Hematopoietic multipotent progenitor cell (in vitro differentiated cells): Measurements from ENCODE around the gene HOXA7. TPM values are rescaled to one million over a fixed set of nuclear protein-coding genes. Genes with fewer than 3 reads are reported as not detected.

Experiments
- DNase-seq, 3 donors: peaks; one replicate each; pipeline ENCODE4 v3.0.0-alpha.2; 2011 to 2015; ENCODE audit warnings: low read depth in 2 of 3, low spot score in 2 of 3
- total RNA-seq: library from RNA; depleted of rRNA; stranded (reverse); fragments of >200 nt; gene quantifications from one replicate; pipeline ENCODE4 v1.2.3, GENCODE V29; 2012

Gene HOXA7
- total RNA-seq, 1 donor: 13.2 TPM

DNA sequence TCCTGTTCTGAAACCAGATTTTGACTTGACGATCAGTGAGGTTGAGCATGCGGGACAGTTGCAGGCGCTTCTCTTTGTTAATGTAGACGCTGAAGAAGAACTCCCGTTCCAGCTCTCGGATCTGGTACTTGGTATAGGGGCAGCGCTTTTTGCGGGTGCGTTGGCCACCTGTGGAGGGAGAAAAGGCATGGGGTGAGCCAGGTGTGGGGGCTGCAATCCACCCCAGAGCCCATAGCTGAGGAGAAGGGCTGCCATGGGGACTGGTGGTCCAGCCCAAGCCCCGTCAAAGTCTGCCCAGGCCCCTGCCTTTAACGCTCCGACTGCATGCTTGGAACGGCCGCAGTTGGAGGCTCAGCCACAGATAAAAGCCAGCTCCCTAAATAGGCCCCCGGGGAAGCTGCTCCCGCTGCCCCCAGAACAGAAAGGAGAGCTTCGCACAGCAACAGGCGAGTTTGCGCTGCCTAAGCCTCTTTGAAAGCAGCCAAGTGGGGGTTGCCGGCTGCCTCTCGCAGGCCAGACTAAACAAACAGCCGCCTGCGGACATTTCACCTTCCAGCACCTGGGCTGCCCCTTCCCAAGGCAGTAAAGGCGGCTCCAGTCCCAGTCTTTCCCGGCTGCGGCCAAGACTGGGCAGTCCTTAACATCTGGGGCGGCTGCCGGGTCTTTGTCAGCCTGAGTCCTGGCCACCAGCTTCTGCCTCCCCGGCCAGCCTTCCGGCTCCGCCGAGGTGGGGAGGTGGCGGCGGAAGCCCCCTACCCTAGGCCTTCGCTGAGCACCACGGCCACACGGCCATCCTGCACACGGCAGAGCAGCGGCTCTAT lies 26.6 kb upstream of the HOXA7 start:
- DNase-seq: peak in 1 of 3 donors; percentile 20

- no peak for DNase-seq
Measured at GRCh38 chr7:27182285-27182841, 25.9 kb upstream of the HOXA7 start.

DNA sequence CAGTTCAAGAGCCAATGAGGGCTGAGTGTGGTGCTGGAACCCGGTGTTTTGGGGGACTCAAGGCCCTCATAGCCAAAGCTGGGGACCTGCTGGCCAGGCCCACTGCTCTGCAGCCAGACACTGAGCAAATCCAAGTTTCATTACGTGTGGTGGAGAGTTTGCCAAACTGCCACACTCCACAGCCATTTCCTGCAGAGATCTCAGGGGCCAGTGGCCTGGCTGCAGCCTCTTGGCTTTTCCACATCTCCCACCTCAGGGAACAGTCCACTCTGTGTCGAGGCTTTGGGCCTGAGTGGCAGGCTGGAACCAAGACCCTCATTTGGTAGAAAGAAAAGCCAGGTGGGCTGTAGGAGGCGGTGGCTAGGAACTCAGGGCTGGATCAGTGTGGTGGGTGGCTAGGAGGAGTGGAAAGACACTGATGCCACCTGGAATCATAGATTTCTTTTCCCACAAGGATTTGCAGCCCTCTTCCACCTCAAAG lies 25.4 kb upstream of the HOXA7 start:
- DNase-seq: no peak

DNA sequence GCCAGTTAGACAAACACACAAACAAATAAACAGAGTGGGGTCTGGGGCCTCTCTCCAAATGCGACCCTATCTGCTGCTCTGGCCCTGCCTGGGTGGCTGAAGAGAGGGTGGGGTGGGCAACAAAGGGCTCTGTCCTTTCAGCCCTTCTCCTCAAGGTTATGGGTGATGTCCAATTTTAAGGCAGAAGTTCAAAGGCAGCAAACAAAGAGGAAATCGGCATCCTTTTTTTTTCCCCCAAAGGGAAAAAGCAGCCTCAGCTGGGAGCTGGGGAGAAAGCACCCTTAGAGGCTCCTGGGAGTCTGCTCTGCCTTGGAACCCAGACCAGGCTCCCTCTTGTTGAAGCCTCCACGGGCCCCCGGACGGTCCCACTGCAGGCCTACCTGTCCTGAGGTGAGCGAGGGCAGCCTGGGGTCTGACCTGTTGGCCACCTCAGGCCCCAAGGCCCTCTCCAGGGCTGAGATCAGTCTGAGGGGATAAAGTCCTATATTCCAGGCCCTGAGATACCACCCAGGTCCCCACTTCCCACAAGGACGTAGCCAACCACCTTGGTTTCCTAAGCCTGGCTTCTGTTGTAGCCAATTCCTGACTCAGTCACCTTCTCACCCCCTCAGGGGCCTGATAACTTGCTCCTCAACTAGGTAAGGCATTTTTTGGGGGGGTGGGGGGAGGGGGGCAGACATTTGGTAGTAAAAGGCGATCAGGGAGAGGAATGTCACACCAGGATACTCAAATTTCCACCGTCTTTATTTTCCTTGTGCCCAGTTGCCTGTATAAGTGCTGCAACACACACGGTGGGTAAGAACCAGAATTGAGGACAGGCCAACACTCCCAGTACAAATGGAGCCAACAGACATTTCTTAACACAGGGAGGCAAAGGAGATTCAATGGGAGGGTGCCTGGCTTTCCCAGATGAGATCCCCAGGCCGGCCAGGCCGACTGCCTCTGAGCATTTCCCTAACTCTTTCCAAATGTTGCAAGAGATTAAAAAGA lies 24.3 kb upstream of the HOXA7 start:
- DNase-seq: no peak

DNA sequence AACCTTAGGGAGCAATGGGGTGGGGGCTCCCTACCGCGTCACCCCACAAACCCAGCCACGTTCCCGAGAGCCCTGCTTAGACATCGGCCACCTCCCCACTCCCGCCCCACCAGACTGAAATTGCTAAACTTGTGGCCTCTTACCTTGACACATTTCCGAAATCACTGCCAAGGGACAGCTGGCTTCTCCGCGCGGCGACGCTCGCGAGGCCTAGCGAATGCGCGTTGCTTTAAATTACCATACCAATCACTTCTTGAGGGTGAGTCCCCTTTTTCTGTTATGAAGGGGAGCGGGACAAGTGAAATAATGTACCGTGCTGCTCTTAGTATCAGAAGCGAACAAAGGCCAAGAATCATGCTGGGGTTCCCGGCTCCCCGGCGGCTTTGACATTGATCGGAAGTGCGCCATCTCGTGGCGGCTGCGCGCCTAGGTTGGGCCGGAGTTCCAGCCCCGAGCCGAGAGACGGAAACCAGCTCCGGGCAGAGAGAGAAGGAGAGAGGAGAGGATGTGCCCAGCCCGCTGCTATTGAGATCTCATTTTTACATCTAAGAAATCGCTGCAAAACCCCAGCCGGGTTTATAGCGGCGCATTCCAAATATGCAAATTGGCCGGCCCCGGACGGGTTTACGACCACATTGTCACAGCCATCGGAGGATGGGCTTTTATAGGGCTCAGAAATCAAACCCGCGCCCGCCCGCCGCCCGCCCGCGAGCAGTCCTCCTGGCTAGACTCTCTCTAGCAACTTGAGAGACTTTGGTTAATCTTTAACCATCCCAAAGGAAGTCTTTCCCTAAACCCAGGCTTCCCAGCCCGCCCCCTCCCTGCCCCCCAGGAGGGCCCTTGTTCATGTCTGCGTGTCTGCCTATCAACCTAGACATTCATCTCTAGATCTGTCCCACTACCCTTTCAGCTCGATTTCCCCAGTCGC lies 23.3 kb upstream of the HOXA7 start:
- DNase-seq: peak in 2 of 3 donors; percentile 80 to 82

GRCh38 chr7:27179030-27179429 lies 22.6 kb upstream of the HOXA7 start:
- DNase-seq: no peak

DNA sequence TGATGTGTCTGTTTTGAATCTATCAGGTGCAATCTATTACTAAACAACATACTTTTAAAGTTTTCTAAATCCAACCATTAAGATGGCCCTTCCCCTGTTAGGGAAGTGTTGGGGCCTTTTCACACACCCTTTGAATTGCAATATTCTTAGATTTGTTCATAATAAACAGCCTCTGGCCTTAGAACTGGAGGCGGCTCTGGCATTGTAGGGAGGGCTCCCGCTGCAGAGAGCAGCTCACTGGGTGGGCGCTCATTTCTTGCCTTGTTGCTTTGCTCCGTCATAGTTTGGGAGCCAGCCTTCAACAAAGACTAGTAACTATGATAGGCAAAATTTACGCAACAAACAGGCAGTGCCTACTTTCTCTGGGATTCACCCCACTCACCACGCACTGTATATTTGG lies 21.9 kb upstream of the HOXA7 start:
- DNase-seq: no peak

- no peak for DNase-seq
Measured at GRCh38 chr7:27177795-27178320, 21.4 kb upstream of the HOXA7 start.

- DNase-seq: no peak
Measured at GRCh38 chr7:27176962-27177794, 20.7 kb upstream of the HOXA7 start.

DNA sequence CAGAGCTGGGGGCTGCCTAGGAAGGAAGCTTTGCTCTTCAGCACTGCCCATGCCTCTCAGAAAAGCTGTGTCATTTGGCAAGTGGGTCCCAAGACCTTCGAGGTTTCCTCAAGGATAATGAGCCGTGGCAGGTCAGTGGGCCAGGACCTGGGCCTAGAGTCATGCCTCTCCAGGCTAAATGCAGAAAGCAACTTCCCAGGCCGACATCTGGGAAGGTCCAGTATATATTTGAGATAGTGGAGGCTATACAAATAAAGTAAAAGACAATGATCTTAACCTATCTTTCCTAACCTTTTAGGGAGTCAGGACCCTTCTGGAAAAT lies 20.0 kb upstream of the HOXA7 start:
- DNase-seq: no peak

GRCh38 chr7:27175626-27176523 lies 19.4 kb upstream of the HOXA7 start:
- DNase-seq: no peak

DNA sequence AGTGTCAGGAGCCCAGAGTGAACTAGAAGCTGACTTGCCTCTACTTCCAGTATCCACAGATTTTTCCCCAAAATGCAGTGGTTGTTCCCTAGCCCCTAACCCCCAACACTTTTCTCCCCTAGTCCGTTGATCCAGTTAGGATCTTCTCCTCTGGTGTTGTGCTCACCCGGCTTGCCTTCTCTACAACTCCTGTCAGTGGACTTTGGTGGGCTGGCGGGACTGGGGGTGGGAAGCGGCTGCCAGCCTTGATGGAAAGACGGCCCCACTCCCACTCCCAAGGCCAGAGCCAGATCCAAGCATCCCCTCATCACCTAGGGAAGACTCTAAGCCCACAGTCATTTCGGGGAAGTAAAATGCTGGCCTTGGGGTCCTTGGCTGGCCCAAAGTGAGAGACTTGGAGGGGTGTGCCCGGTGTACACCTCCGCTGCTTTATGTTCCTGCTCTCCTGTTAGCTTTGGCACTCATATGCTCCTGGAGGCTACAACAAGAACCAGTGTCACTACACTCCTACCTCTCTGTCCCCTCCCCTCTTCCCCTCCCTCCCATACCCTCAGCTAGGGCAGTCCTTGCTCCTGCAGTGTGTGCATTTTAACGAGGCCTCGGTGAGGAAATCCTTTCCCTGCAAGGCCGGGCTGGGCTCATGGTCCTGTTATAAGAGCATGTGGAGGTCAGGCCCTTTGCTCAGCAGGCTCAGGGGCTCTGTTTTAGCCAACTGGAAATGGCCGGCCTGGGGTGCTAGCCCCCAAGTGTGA lies 18.6 kb upstream of the HOXA7 start:
- no peak for DNase-seq

- peak in 2 of 3 donors; percentile 45 to 62 for DNase-seq
Measured at GRCh38 chr7:27173956-27174873, 17.7 kb upstream of the HOXA7 start, which contains the start of gene HOXA10. HOXA10 (minus strand) TSS chr7:27174320; CDS start chr7:27174306, 14 bp downstream.

DNA sequence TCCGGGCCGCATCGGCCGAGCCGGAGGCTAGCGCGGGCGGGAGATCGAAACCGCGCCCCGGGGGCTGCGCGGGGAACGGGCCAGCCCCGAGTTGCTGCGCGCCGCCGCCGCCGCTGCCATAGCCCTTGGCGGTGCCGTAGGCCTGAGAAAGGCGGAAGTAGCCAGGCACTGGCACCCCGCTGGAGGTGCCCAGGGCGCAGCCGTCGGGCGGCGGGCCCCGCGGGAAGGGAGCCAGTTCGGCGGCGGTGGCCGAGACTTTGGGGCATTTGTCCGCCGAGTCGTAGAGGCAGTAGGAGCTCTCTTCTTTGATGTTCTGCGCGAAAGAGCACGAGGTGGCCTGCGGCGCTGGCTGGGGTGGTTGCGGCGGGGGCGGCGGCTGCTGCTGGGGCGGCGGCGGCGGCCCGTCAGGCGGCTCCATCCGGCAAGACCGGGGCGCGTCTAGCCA lies 17.1 kb upstream of the HOXA7 start:
- peak in 1 of 3 donors; percentile 71 for DNase-seq

DNA sequence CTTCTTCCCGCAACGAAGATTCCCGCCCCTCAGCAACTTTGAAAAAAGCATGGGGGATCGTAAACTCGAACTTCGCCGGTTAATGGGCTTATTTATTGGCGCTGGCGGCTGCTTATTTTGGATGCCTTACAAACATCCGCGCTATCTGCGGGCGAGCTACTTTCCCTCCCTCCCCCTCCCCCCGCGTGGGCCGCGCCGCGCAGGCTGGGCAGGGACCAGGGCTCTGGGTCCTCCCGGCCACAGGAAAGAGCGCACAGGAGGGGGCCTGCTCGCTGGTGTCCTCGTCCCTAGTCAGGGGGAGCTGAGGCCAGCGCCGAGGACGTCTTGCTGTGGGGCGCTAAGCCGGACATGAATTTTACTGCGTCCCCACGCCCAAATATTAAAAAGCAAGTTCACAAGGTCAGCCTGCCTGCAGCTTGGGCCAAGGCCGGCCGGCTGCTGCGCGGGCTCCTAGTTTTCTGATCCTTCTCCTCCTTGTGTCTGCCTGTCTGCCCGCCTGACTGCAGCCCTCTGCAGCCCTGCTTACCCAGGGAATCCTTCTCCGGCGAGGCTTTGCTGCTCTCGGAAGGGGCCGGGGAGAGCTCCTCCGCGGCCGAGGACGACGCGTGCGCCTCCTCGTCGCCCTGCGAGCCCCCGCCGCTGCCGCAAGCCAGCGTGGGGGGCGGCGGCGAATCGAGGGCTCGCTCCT lies 16.5 kb upstream of the HOXA7 start:
- DNase-seq: no peak
